HG03565 (cell line): ENCODE measurements around the gene WARS2.

Source experiments
- ATAC-seq: cut with Tn5 transposase; IDR thresholded peaks from one replicate; pipeline ENCODE4 v1.9.1; 2021; ENCODE audit warnings: mild to moderate bottlenecking, moderate library complexity; ENCODE audit not compliant: unreplicated experiment

WARS2 gene

GRCh38 chr1:119038363-119038762 lies 102.1 kb downstream of the WARS2 start:
- ATAC-seq = no peak

DNA sequence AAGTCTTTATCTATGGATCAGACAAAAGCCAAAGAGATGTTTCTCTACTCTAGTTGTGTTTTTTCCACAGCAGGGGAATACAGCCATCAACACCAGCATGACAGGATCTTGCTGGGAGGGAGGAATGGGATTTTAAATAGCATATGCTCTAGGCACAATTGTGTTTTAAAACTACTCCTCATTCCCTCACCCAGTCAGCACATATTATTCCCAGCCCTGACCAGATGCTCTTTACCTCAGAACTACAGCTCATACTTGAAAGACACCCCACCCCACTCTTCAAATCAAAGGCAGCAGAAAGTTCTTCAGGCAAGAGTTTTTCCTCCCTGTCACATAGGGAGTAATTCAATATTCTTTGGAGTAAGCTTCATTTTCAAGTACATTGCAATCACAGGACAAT lies 106.1 kb downstream of the WARS2 start:
- no peak for ATAC-seq

- ATAC-seq = no peak
Observed at GRCh38 chr1:119032986-119033385, 107.5 kb downstream of the WARS2 start.

DNA sequence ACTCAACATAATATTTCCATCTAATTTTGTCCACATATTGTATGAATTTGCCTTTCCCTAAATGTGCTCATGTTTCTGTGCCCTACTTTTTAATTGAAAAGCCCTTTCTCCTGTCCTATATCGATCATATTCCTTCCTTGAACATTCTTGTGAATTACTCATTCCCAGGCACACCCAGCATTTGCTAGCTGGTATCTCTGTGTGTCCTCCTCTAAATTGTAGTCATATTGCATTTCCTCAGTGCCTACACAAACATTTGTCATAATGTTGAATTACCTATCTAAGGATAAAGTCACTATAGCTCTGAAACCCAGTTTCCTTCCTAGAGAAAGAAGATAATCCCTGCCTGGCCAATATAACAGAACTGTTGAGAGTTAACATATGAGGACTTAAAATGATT lies 112.7 kb downstream of the WARS2 start:
- ATAC-seq = no peak

- ATAC-seq = no peak
Observed at GRCh38 chr1:119026956-119027355, 113.5 kb downstream of the WARS2 start.

DNA sequence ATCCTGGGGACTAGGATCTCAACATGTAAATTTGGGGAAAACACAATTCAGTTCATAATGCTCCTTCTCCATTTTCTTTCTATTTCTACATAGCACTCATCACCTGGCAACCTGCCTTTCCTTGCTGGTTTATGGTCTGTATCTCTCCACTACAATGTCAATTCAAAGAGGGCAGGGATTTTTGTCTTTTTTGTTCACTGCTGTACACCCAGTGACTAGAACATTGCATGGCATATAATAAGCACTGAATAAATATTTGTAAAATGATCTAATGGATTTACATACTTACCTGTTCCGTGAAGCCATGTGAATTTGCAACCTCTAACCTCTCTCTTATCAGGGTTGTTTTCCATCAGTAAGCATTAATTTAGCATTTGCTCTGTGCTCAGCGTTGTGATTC lies 124.9 kb downstream of the WARS2 start:
- ATAC-seq = no peak

DNA sequence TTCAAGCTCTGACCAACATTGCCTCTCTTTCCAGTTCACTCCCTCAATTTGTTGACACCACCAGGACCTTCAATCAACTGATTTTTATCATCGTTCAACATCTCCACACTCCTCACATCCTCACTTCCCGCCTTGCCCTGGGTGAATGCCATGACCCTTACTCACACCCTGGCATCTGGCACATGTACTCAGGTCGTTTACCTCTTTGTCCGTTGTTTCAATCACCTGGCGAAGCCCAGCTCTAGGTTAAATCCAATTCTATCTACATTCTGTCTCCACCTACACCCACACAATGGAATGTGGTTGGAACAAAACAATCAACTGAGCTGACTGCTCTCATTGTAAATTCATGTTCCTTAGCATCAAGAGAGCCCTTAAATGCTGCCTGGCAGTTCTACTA lies 128.1 kb downstream of the WARS2 start:
- ATAC-seq = no peak

DNA sequence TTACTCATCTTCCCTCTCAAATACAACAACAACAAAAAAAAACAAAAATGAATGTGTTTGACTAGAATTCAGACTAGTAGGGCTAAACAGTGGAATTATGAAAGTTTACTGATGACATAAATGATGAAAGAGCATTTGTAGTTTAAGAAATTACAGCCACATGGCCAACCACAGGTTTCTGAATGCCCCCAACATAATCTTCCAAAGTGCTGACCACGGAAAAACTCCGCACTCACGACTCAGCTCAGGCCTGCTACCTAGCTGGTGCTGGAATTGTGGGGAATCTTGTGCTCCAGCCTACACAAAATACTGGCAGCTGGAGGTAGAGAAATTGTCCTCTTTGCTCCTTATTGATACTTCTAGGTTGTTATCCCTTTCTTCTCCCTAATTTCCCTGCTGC lies 128.7 kb downstream of the WARS2 start:
- no peak for ATAC-seq

DNA sequence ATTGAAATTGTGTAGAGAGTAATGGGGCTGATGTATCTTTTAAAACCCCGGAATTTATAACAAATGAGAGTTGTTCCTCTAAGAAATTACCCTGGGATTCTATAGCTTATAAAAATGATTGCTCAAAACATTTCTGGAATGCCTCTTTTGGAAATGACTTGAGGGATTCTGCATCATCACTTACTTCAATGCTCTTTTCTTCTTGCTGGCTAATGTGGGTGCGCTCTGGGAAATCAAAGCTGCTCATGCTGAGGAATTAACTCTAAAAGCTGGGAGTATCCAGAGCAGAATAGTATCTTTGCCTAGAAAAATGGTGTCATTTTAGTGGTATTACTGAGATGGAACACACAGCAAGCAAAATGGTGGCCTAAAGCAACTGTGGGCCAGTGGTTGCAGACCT lies 129.3 kb downstream of the WARS2 start:
- ATAC-seq = no peak

DNA sequence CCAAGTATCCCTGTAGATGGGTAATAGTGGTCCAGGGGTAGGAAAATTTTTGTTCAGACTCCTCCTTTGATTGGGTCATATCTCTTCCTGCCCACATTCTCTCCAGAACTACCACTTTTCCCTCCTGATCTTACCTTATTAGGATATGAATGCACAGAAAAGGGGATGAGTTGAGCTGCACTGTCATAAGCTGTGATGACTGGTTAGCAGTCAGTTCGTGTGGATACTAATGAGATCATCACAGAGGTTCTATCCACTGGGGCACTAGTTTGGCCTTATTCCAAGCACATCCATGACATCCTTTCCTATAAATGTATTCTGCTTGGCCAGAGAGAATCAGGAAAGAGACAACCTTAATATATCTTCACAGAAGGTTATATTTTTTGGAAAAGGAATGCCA lies 130.3 kb downstream of the WARS2 start:
- ATAC-seq = no peak

- no peak for ATAC-seq
Observed at GRCh38 chr1:119009312-119009655, 131.2 kb downstream of the WARS2 start.

GRCh38 chr1:119008483-119009311 lies 131.8 kb downstream of the WARS2 start:
- peak; percentile 62 for ATAC-seq

- peak; percentile 12 for ATAC-seq
Observed at GRCh38 chr1:119007670-119008482, 132.6 kb downstream of the WARS2 start.

DNA sequence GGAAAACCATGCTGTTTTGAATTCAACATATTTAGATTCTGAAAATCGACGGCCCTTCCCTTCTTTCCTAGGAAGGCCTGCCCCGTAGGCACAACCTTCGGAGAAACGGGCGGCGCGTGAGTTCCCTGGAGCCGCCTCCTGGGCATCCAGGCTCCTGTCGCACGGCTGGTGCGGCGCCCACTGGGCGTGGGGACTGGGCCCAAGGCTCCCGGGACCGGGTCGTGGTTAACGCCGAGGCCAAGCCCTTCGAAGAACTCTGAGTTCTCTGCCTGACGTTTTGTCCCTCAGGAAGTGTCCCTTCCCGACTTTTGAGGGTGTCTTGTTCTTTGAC lies 133.1 kb downstream of the WARS2 start:
- no peak for ATAC-seq

- no peak for ATAC-seq
Observed at GRCh38 chr1:119006406-119007279, 133.8 kb downstream of the WARS2 start.

DNA sequence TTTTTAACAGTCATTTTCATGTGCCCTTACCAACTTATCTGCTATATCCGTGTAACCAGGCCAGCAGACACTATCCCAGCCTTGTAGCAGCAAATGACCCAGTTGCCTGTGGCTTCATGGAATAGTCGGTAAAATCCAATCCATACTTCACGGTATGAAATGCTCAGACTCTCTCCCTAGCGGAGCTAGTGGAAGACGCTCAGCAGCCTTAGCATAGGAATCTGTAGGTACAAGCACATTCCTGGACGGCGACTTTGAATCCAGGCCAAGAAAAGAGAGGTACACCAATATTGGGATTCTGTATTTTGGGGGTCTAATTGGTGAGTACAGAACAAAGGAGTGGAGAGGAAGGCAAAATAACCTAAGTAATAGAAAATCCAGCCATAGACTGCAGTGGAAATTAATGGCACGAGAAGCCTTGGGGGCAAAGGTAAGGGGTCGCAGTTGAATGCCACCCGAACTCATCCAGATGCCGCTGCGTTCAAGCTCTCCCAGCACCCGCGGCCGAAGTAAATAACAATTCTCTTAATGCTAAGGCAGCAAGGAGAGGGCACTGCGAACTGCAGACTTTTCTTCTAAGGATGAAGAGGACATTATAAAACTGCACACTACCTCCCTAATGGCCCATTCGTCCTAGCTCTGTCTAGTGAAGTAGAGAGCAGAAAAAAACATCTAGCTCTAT lies 134.6 kb downstream of the WARS2 start:
- ATAC-seq = no peak

DNA sequence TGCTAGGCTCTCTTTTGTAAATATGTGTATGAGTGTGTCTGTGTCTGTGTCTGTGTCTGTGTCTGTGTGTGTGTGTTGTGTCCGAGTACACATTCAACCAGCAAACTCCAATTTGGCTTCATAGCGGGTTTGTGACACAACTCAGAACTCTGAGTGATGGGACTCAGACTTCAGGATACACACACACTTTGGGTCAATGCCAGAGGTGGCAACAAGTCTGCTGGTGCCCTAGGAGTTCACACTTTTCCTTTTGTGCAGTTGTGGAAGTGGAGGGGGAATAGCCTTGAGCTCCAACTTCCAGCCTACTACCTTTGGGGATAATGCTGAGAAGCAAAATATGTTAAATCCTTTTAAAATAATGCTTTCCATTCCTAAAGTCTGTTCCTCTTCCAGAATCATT lies 135.7 kb downstream of the WARS2 start:
- no peak for ATAC-seq

- ATAC-seq = no peak
Observed at GRCh38 chr1:119004129-119004527, 136.3 kb downstream of the WARS2 start.

GRCh38 chr1:119003413-119004128 lies 136.9 kb downstream of the WARS2 start:
- ATAC-seq = no peak

GRCh38 chr1:119002028-119002686 lies 138.3 kb downstream of the WARS2 start:
- no peak for ATAC-seq
